Stimulated activated CD8-positive, alpha-beta memory T cell treated with anti-CD3 and anti-CD28 coated beads, Interleukin-15, amount 100 ng/mL, for 4 hours (primary cell): ENCODE results near the gene PLEKHN1.

Source experiments
- DNase-seq, 2 donors: peaks; one replicate each; pipeline ENCODE4 v3.0.0-alpha.2; 2020; ENCODE audit warnings: low read depth in 2 of 2

The PLEKHN1 gene

DNA sequence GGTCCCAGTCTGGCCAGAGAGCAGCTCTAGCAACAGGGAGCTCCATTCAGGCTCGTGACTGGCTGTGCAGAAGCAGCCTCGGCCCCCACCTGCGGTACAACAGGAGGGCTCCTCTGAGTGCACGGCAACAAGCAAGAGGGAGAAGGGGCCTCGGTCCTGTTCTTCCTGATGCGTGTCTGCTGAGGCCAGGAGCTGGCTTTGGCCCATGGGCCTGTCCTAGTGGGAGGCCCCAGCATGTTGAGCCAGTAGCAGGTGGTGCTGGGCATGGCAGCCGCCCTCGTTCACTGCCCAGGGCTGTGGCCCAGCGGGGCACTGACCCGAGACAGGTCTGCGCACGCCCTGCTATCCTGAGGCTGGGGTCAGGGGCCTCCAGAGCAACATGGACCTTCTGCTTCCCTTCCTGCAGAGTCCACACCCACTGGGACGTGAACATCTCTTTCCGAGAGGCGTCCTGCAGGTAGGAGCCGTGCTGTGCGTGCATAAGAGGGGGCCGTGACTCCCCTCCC is 35.6 kb upstream of the PLEKHN1 start:
- no peak for DNase-seq

DNA sequence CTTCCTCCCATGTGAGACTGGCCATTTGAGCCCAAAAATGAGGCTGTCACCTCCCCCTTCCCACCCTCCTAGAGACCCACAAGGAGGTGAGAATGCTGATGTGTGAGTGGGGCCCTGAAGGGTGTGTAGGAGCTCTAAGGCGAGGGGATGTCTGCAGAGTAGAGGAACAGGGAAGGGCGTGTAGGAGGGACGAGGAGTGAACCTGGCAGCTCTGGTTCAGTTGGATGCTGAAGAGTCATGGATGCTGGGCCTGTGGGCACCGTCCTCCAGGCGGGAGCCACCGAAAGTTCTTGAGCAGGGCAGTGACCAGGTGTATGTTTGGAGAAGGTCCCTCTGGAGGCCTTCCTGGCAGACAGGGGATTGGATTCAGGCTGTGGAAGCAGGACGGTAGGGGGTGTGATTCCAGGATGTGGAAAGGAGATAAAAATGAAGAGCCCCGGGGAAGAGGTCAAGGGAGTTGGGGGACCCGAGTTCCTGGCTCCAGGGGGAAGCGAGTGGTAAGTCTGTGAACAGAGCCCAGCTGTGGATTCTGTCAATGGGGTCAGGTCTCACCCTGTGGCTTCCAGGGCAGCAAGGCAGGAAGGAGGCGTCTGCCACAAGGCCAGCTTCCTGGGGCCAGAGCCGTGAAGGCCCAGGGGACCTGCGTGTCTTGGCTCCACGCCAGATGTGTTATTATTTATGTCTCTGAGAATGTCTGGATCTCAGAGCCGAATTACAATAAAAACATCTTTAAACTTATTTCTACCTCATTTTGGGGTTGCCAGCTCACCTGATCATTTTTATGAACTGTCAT is 34.7 kb upstream of the PLEKHN1 start:
- DNase-seq: no peak

DNA sequence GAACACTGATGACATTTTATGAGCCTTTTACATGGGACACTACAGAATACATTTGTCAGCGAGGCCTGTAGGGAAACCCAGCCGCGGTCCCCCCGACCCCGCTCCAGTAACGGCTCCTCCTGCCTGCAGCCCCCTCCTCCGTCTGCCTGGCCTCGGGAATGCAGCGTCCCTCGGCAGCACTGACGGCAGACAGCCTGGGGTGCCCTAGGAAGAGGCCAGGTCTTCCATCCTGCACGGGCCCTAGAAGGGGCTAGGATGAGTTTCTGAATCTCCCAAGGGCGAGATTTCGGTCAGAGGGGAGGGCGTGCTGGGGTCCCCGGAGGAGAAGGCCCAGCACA is 34.1 kb upstream of the PLEKHN1 start:
- DNase-seq: no peak

DNA sequence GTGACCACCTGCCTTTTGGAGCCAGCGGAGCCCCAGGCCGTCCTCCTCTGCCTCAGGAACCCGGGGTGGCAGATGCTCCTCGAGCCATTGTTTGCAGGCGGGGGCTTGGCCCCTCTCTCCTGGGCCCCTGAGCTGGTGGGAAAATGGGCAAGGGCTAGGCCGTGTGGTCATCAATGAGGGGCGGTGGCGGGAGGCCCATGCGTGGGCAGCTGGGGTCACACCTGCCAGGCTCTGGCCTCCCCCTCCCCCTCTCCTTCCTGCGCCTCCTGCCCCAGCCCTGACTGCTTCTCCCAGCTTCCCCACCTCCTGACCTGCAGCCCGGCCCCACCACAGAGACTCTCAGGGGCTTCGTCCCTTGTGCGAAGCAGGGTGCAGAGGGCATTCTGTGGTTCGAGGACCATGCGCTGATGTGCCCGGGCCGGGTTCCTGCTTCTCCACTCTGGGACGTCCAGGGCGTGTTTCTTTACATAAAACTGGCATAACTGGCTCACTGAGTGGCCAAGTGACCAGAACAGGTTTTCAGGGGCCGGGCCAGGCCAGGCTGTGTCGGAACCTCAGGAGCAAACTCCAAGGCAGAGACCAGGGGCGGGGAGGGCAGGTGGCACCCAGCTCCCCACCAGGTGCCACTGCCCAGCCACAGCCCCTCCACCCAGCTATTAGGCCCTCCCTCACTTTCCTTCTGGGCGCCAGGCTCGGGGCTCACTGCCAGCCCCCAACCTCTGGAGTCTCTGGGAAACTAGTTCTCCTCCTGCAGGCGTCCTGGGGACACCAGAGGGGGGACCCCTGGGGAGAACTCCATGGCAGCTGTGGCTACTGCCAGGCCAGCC is 33.3 kb upstream of the PLEKHN1 start:
- DNase-seq: no peak

DNA sequence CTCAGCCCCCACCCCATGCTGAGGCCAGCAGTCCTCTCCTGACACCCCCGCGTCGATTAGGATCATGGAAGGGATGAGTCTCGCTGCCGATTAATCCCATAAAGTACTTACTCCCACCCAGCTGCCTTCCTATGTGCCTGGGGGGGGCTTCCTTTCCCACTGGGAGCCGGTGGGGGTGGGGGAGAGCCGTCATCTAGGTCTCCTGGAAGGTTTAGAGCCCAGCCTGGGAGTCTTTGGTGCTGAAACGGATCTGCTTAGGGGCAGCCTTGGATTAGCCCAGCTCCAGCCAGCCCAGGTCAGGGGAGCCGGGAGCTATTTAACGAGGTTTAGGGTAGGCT is 32.7 kb upstream of the PLEKHN1 start:
- no peak for DNase-seq

DNA sequence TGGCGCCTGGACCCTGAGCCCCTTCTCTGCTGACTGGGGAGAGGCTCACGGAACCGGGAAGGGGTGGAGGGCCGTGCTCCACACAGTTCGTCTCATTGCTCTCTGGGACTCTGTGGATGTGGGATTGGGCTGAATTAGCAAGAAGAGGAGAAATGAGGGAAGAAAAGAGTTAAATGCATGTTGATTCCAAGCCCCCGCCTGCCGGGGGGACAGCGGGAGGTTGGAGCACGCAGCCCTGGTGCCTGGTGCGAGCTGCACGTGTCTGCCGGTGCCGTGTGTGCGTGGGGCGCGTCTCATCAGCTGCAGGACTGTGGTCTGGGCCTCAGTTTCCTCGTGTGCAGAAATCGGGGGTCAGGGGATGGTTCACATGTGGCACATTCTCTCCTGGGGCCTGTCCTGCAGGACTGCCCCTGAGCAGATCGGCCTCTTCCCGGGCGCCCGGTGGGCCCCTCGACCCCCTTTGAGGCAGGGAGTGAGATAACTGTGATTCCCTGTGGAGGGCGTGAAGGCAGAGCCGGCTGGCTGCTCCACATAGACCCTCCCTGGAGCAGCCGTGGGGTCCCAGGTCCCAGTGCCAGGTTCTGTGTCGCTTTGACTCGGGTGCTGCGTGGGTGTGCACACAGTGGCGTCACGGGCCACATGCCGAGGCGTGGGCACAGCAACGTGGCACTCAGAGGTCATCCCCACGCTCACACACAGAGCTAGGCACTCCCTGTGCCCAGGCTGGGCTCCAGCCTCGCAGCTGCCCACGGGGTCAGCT is 31.1 kb upstream of the PLEKHN1 start:
- DNase-seq: no peak

DNA sequence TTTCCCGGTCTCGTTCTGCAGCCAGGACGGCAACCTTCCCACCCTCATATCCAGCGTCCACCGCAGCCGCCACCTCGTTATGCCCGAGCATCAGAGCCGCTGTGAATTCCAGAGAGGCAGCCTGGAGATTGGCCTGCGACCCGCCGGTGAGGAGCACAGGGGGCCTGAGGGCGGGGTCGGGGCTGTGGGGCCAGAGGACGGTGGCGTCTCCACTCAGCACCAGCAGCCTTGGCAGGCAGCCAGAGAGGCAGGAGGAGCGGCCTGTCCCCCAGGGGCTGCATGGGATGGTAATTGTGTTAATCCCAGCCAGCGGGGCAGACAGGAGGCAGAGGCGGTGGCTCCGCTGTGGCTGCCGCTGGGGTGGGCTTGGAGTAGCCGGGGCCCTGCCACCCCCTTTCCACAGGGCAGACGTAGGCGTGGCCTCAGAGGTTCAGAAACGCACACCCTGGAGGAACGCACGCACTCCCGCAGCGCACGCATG is 30.5 kb upstream of the PLEKHN1 start:
- DNase-seq: no peak

DNA sequence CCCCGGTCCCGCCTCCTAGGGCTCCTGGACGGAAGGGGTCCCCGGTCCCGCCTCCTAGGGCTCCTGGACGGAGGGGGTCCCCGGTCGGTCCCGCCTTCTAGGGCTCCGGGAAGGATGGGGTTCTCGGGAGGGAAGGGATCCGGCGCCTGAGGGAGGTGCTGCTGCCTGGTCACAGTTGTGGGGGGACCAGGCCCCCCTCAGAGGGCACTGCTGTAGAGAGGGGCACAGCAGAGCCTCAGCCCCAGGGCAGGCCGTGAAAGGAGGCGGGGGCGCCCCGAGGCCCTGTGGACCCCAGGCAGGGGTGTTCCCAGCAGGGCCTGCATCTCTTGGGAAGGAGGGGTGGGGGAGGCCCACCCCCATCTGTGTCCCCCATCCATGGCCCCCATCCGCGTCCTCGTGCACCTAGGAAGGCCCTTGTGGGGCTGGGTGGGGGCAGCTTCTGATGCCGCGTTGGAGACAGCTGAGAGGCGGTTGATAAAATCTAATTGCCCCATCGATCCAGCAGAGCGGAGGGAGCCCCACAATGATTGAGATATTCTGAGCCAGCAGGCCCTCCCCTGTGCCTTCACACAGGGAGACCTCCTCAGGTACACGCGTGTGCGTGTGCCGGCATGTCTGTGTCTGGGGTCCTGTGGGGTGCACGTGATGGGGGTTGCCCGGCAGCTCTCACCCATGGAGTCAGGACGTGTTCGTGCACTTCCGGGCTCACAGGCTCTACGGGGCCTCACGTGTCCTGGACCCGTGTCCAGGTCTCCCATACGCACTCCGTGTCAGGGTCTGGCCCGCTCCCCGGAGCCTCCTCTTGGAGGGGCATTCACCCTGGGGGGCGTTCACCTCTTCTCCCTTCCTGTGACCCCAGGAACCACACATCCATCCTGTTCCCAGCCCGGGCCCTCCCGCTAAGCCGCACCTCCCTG is 29.7 kb upstream of the PLEKHN1 start:
- DNase-seq: no peak

DNA sequence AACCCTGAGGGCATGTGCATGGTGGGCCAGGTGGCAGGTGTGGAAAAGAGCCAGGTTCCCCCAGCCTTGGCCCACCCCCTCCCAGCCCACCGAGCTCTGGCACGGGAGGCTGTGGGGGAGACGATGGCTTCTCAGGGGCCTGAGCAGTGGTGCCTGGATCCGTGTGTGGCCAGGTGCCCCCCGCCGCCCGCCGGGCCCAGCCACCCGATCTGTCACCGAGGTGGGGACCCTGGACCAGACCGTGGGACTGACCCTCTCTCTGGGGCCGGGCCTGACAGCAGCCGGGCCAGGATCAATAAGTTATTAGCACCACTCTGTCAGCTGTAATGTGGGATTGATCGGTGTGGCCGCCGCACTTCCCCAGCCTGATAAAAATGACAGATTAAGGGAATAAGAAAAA is 28.8 kb upstream of the PLEKHN1 start:
- DNase-seq: no peak

DNA sequence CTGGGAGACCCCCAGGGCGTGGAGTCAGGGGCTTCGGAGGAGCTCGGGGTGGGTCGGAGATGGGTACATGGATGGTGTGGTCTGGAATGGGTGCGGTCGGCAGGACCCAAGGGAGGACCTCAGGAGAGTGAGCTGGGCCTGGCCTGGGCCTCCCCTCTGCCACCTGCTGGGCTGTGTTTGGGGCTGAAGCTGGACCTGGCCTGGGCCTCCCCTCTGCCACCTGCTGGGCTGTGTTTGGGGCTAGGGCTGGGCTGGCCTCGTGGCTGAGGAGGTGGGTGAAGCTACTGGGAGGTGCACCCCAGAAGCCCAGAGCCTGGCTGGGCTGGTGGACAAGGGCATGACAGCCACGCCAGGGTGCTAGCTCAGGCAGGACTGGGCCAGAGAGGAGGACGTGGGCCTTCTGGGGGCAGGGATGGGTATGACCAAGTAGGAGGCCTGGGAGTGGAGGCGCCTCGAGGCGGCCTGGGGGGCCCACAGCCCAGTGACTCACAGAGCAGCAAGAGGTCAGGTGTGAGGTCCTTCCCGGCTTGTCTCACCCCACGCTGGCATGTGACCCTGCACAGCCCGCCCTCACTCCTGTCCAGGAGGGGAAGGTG is 28.1 kb upstream of the PLEKHN1 start:
- DNase-seq: no peak

DNA sequence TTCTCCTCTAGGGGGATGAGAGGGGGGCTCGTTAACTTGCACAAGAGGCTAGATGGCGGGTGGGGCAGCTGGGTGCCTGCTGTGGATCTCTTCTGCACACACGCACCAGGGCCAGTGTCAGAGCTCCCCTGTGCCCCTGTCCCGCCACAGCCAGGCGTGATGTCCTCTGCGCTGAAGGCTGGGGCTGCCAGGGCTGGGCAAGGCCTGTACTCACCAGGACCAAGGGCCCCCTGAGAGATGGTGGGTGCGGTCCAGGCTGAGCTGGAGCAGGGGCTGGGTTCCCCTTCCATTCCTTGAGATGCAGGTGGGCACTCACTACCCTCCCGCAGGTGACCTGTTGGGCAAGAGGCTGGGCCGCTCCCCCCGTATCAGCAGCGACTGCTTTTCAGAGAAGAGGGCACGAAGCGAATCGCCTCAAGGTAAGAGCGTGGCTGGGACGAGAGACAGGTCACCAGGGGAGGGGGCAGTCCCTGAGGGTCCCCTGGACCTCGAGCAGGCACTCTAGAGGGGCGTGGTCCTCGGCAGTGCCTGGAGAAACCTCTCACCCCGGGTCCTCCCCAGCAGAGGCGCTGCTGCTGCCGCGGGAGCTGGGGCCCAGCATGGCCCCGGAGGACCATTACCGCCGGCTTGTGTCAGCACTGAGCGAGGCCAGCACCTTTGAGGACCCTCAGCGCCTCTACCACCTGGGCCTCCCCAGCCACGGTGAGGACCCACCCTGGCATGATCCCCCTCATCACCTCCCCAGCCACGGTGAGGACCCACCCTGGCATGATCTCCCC is 27.4 kb upstream of the PLEKHN1 start:
- DNase-seq: no peak

DNA sequence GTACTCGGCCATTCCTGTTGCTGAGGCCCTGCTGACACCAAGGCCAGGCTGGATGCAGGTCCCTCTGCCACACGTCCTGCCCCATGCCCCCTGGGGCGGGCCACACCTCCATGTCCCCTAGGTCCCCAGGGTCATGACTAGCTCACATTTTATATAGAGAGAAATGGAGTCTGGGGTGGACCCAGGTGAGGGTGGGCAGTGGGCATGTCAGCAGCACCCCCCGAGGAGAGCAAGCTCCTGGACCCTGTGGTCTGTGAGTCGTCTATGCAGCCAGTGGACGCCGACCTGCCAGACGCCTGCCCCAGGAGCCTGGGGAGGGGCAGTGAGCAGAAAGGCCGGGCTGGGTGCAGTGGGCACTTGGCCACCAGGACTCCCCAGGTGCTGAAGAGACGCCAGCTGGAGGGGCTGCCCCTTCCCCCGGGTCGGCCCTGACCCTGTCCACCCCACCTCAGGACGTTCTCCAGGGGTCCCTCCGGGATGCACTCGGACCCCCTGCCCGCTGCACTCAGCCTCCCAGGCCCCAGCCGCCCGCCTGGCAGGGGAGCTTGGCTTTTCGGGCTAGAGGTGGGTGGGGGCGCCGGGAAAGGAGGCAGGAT is 26.7 kb upstream of the PLEKHN1 start:
- no peak for DNase-seq

DNA sequence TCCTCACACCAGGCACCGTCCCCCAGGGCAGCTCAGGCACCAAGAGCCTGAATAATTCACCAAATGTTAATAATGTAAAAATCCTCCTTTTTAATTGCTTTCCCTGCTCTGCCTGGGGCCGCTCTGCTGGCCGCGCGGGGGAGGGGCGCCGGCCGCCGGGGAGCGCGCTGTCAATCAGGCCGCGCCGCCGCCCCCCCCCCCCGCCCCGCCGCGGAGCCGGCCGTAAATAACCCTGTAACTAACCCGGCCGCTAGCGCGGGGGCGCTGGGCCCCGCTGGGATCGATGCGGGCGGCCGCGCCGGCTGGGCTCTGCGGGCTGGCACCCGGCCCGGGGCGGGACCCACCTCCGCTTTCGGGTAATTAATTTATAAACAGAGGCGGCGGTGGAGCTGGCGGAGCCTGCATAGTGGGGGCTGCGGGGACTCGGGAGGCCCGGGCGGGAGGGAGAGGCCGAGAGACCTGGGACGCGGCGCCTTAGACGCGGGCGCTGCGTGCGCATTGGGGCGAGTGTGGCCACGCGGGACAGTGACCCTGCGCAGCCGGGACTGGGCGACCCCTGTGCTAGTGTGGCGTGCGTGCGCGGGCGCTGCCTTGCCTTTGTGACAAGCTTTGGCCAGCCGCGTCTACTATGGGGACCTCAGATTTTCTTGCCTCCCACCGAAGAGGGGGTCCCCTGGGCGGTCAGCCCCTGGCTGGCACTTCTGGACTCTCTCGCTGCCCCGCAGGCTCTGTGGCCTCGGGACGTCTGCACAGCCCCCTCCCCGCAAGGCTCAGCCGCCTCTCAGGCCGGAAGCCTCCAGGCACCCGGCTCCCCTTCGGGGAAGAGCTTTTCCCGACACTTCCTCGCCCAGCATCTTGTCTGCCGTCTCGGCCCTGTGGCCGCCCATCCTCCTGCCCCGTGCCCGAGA is 25.9 kb upstream of the PLEKHN1 start:
- no peak for DNase-seq

DNA sequence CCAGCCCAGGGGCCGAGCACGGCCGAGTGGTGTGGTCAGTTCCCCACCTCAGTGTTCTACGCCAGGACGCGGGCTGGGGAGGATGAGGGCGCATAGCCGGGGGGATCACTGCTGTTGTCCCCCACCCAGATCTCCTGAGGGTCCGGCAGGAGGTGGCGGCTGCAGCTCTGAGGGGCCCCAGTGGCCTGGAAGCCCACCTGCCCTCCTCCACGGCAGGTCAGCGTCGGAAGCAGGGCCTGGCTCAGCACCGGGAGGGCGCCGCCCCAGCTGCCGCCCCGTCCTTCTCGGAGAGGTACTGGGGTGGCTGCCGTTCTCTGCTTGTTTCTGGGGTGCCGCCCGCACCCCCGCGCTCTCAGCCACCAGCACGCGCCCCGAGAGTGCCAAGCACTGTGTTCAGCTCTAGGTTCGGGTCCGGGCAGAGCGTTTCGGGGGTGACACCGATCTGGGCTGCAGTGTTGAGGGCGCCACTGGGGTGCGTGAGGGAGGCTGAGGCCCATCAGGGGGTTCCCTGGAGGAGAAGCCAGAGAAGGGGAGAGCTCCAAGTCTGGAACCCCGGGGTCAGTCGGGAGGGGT is 25.2 kb upstream of the PLEKHN1 start:
- DNase-seq: no peak

DNA sequence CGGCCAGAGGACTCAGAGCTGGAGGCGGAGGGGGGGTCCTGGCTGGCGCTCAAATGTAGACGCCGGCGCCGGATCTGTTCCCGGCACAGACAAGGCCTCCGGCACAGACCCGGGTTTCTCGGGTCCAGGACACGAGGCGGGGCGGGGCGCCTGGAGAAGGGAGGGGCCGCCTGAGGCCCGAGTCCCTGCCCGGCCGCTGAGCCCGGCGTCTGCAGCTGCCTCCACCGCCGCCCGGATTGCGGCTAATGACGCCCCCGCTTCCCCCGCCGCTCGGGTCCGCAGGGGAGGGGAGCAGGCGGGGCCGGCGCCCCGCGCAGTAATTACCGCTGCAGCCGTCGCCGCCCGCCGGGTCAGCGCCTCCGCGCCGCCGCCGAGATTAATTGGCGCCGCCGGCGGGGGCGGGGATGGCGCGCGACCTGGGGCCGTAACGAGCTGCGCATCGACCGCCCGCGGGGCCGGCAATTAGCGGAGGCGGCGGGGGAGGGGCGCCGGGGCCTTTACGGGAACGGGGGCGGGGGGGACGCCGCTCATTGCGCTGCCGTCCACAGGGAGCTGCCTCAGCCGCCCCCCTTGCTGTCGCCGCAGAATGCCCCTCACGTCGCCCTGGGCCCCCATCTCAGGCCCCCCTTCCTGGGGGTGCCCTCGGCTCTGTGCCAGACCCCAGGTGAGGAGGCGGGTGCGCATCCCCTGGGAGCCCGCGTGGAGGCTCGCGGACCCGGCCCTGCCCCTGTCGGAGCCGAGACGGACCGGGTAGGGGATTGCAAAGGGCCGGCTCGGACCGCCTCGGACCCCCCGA is 24.5 kb upstream of the PLEKHN1 start:
- no peak for DNase-seq

DNA sequence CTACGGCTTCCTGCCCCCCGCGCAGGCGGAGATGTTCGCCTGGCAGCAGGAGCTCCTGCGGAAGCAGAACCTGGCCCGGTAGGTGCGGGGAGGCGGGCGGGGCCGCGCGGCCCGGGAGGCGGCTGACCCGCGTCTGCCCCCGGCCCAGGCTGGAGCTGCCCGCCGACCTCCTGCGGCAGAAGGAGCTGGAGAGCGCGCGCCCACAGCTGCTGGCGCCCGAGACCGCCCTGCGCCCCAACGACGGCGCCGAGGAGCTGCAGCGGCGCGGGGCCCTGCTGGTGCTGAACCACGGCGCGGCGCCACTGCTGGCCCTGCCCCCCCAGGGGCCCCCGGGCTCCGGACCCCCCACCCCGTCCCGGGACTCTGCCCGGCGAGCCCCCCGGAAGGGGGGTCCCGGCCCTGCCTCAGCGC is 23.9 kb upstream of the PLEKHN1 start:
- no peak for DNase-seq

DNA sequence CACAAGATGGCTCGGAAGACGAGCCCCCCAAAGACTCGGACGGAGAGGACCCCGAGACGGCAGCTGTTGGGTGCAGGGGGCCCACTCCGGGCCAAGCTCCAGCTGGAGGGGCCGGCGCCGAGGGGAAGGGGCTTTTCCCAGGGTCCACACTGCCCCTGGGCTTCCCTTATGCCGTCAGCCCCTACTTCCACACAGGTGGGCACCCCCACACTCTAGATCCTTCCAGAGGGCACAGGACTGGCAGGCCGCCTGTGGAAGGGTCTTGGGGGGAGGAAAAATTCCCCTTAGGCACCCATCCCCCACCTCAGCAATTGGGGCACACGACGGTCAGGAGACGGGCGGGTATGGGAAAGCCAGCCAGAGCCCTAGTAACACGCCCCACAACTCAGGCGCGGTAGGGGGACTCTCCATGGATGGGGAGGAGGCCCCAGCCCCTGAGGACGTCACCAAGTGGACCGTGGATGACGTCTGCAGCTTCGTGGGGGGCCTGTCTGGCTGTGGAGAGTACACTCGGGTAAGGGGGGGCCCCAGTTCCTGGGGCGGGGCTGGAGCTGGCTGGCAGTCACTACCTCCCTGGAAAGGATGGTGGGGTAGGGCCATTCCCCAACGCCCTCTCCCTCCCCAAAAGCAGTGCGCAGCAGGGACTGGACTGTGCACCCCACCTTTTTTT is 23.3 kb upstream of the PLEKHN1 start:
- no peak for DNase-seq
